ENCODE data around the gene BTBD9. TPM values are rescaled to one million over a fixed set of nuclear protein-coding genes. Genes with fewer than 3 reads are reported as not detected.

BTBD9 gene
- total RNA-seq, 1 experiment from 2014 or later: 6.5 TPM

DNA sequence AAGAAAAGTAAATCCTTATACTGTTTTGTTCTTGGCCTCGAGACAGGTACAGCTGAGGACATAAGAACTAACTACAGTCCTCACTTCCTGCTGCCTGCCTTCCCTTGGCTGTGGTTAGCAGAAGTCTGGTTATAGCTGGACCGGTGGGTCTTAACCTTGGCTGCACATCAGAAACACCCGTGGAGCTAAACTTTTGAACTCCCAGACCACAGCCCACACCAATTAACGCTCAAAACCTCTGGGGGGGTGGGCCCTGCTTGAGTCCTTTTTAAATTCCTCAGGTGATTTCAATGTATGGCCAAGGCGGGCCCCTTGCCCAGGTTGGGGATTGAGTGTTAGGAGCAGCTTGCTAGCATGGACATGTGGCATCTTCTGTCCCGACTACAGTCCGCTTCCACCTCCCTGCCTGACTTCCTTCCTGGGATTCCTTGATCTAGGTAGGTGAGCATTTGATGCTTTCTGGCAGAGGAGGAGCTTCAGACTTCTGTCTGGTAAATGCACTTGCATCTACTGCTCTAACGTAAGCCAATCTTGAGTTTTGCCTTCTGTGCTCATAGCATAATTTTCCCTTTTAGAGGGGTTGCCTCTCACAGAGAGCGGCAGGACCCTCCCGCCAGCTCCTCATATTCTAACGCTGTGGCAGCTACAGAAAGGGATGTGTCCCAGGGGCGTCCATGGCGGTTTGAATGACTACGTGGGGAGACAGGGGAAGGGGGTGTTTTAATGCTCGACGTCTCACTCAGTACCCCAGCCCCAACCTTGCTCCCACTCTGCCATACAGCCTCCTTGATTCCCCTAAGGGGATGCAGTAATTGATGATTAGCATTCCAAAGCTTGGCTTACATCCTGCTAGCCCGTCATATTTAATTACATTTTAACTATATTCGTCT lies 430.1 kb downstream of the BTBD9 start:
- DNase-seq (ENCODE audit: low read depth): no peak

DNA sequence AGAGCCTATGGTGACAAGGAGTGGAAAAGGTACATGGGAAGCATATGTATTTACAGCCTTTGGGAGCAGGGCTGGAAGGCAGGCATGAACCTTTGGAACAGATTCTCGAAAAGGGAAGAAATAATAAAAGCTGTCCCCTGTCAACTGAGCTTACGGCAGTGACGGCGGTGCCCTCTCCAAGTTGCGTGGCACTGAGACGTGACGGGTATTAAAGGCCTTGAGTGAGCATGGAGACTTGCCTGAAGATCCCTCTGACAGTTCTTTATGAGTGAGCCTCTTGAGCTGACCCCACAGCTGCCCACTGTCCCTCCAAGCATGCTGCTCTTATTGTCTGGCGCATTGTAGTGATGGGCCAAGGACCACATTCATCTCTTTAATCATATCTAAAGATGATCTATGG lies 431.7 kb downstream of the BTBD9 start:
- DNase-seq (ENCODE audit: low read depth): no peak

DNA sequence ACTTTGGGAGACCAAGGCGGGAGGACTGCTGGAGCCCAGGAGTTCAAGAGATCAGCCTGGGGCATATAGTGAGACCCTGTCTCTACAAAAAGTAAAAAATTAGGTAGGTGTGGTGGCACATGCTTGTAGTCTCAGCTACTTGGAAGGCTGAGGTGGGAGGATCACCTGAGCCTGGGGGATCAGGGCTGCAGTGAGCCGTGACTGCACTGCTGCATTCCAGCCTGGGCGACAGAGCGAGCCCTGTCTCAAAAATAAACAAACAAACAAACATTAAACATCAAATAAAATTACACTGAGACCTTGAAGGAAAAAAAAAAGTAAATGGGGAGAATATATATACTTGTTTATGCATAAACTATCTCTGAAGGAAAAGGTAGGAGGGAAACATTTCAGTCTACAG lies 432.4 kb downstream of the BTBD9 start:
- no peak for DNase-seq (ENCODE audit: low read depth)

DNA sequence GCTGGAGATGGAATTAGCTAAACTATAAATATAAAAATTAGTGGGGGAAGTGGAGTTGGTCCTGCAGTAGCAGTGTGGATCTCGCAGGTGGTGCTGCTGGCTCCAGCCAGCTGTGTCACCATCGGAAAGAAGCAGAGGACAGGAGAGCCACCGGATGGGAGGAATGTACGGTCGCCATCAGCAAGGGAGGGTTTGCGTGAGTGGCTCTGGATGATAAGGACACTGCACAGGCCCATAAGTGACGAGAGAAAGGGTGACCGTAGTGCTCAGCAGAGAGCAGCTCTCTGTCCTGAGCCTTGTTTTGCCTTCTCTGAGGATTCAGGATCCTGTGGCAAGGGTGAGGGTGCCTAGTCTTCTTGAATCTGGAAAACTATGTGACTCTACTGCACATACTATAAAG lies 441.5 kb downstream of the BTBD9 start:
- no peak for DNase-seq (ENCODE audit: low read depth)

DNA sequence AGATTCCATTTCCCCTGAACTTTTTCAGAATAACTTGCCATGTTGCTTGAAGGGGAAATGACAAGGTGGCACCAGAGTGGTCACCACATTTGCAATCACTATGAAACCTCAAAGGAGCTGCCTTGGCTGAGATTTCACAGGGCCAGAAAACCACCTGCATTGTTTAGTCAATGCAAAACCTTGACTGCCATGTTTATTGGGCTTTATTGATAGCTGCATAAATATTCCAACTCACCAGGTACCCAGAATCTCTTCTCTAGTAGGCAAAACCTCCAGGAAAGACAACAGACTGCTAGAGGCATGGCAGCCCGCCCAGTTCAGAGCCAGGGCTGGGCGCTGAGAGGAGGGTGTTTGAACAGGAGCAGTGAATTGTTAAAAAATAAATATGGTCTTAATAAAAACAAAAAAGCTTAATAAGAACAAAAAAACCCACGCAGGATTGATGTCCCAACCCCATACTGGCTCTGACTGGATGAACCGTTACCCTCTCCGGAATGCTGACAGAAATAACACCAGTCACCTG lies 444.6 kb downstream of the BTBD9 start:
- DNase-seq (ENCODE audit: low read depth): no peak

DNA sequence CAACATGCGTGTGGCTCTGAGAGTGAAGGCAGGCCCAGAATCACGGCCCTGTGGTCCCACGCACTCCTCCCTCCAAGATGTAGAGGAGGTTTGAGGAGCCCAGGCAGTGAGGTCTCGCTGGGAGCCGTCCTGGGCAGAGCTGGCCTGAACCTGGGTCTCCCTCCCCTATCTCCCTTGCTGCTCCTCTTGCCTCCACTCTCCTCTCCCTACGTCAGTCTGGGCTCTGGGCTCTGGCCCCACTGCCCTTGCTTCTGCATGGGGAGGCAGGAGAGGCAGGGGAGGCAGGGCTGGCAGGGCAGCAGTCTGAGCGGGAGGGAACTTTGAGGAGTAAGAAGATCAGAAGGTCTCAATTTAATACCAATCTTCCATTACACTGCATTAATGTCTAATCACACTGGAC lies 445.1 kb downstream of the BTBD9 start:
- DNase-seq (ENCODE audit: low read depth): no peak

DNA sequence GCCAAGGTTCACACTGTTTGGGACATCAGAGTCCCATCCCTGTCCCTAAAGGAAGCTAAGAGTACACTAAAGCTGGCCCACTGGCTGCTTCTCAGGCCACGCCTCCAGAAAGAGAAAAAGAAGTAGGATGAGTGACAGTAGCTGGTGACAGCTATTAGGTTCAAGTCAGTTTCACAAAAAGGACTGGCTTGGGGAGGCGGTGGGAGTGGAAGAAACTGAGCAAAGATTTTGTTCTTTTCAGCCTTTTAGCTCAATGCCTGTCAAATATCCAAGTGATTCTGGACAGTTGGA lies 445.5 kb downstream of the BTBD9 start:
- DNase-seq (ENCODE audit: low read depth): no peak

DNA sequence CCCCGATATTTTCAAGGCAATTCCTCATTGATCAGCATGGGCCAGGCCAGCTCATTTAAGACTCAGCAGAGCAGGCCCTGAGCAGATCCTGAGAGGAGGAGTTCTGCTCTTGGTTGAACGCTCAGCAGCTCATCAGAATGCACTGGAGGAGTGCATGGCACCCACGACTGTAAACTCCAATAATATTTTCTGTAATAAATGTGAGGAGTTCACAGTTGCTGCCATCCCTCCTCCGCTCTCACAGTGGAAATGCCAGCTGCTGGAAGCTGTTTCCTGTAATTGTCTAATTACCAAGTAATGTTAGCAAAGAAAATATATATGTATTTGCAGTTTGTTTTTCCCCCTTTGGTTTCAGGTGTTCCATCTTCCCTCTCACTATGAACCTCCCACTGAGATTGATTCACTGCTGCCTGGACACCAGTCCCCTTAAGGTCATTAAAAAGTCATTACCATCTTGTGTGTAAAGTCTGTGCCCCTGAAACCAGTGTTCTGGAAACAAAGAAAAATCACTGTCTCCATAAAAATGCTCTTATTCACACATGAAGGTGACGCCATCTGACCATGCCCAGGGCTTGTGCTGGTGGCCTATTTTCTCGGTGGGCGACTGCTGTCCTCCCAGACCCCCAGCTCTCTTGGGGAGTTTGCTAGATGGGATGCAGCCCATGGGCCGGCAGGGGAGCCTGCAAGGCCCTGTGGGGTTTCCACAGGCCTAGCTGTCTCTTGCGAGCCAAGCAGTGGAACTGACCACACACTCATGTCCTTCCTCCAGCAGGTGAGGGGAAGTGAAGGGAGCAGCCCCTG lies 446.0 kb downstream of the BTBD9 start:
- no peak for DNase-seq (ENCODE audit: low read depth)

DNA sequence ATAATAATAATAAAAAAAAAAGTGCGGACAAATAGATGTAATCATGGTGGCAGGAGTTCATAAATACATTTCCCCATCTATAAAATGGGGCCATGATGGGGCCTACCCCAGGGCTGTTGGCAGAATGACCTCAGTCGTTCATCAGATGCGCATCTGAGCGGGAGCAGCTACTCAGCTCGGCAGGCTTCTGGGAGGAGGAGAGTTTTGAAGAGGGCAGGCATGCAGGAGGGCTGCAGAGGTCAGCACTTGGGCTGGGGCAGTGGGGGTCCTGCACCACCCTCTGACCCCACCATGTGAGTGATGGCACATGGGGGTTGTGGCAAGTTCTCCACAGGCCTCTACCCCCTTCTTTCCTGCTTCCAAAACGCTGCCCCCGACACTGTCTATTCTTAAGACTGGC lies 446.7 kb downstream of the BTBD9 start:
- no peak for DNase-seq (ENCODE audit: low read depth)

DNA sequence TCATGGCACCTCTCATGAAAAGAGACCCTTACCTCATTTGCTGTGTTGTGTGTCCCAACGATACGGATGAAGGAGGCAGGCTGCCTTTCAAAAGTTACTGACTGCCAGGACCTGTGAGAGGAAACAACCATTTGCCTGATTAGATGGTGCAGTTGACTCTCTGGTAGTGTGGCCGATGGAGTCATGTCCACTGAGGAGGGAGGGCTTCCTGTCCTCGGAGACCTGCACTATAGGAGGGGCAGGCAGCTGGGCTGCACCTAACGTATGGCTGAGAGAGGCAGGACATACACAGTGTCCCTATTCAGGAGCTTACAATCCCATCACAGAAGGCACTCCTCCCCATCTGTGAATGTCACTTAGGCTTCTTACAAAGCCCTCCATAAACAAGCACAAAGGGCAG lies 447.2 kb downstream of the BTBD9 start:
- no peak for DNase-seq (ENCODE audit: low read depth)

DNA sequence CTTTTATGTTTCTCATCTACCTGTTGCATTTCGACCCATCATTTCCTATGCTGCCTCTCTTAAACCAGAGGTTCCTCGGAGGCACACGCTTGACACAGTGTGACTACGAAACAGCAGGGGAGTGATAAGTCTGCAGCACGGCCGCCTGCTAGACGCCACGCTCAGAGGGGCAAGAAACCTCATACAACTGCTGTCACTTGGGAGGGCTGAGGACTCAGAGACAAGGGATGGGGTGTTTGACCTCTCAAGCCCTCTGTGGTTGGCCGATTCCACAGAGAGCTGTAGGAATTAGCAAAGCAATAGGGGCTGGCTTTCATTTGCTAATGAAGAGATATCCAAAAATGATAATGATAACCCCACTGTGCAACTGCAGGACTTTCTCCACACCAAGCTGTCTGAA lies 447.7 kb downstream of the BTBD9 start:
- DNase-seq (ENCODE audit: low read depth): no peak

DNA sequence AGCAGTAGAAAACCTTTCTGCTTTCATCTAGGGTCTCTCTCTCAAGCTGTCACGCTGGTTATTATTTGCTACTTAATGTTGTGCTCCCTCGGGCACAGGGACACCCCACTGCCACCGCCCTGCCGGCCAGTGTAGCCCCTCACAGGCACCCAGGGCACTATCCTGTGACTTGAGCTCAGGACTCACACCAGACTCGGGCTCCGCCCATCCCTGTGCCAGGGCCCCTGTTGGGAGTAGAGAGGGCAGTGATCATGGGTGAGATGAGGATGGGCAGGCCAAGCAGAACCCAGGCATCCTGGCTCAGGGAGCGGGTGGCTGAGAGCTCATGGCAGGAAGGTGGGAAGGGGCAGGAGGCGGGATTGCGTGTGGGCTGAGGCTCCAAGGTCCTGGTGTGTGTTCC lies 448.3 kb downstream of the BTBD9 start:
- DNase-seq (ENCODE audit: low read depth): no peak

DNA sequence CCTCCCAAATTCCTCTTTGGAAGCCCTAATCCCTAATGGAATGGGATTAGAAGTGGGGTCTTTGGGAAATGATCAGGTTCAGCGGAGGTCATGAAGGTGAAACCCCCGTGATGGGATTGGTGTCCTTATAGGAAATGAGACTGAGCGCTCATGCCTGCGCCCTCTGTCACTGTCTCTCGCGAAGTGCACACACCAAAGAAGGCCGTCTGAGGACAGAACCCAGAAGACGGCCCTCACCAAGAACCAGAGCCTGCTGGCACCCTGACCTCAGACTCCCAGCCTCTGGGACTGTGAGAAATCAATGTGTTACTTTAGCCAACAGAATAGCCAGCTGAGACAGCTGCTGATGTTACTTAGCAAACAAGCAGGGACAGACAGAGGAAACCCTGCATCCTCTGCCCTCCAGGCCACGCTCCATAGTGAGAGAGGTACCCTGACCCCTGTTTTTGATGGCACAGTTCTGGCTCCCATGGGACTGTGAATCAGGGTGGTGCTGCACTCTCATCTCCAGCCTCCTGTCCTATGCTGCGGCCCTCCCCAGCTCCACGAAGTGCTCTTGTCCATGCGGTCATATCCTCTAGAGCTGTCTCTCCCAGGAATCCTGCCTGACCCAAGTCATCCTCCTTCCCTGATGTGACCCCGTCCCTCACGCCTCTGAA lies 450.9 kb downstream of the BTBD9 start:
- no peak for DNase-seq (ENCODE audit: low read depth)

DNA sequence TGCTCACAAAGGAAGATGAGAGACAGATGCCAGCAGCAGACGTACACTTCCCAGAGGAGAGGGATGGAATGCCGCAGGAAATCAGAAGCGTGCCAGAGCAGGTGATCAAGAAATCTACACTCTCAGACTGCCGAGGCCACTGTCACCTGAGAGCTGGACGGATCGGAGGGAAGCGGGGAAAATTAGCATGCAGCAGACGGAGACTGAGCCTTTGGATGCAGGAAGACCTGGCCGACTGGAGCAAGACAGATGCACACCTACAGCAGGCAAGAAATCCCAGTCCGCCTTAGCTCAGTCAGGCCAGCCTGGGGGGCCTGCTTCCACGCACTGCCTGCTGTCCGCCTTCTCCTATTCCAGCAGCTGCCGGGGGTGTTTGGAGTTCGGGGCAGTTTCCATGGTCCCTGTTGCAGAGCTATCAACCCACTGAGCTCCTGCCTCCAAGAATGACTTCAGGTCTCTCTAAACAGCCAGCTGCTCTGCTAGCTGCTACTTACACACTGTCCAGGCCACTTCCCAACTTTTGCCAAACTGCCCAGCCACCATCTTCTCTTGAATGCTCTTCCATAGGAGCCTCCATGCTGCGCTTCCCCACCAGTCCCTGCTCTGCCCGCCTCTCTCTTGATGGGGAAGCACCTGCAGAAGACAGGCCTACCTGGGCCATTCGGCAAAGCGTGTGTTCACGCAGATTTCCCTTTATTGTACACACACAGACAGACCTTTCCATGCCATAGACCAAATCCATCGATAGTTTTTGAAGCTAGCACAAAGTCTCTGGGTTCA lies 451.7 kb downstream of the BTBD9 start:
- no peak for DNase-seq (ENCODE audit: low read depth)

DNA sequence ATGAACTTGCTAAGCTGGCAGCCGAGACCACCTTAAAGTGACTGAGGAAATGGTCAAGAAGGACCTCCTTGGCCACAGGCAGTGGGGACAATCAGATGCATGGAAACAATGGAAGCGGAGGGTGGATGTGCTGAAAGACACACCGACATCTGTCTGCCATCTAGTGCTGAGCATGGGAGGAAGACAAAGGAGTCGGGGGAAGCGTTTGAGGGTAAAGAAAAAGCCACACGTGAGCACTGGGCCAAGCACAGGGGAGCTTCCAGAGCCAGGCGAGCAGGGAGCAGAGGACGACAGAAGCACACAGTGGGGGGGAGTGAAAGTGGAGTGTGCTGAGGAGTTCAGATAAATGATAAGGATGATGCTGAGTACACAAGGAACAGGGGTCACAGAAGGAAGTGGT lies 452.4 kb downstream of the BTBD9 start:
- no peak for DNase-seq (ENCODE audit: low read depth)

DNA sequence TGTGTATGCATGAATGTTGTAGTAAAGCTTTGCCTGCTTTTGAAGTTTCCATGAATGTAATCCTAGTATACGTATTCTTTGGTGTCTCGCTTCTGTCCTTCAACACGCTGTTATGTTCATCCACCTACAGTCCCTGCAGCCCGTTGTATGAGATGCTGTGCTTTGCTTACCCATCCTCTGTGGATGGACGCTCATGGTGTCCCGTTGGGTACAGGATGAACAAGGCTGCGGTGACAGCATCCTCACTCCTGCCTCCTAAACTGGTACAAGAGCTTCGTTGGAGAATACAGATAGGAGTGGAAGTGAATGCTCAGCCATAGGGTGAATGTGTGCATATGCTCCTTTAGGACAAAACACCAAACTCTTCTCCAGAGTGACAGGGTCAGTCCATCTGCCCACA lies 454.0 kb downstream of the BTBD9 start:
- DNase-seq (ENCODE audit: low read depth): no peak

DNA sequence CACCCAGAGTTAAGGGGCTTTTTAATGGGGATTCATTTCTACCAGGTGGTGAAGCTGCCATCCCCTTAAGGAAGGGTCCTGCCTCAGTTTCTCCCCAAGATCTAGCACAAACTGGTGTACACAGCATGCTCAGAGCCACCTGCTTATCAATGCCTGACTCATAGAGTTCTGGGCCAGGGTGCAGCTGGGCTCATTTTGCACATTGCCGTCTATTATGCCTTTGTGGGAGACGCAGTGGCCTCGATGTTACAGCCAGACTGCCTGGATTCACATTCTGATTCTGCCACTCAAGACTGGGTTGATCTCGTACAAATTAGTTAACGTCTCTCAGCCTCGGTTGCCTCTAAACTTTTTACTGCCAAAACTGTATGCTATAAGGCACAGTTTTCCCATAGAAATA lies 454.5 kb downstream of the BTBD9 start:
- DNase-seq (ENCODE audit: low read depth): no peak

DNA sequence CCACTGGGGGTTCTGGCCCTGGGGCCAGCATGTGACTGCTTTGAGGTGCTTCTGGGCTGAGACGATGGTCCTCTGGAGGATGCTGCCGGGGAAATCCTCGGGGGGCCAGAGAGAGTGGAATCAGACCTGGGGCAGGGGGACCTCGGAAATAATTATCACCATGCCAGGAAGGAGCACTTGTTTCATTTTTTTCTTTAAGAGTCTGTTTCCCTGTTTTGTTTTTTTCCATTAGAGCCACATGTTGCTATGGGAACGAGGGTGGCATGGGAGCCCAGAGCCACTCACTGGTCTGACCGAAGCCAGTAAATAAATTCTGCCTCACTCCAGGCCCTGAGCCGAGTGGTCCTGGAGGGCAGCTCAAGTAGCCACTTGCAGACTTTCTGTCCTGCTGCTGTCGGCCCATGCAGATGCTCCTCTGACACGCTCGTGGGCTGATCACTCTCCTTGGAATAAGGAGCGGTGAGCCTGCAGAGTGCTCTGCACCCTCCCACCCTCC lies 455.1 kb downstream of the BTBD9 start:
- DNase-seq (ENCODE audit: low read depth): no peak

DNA sequence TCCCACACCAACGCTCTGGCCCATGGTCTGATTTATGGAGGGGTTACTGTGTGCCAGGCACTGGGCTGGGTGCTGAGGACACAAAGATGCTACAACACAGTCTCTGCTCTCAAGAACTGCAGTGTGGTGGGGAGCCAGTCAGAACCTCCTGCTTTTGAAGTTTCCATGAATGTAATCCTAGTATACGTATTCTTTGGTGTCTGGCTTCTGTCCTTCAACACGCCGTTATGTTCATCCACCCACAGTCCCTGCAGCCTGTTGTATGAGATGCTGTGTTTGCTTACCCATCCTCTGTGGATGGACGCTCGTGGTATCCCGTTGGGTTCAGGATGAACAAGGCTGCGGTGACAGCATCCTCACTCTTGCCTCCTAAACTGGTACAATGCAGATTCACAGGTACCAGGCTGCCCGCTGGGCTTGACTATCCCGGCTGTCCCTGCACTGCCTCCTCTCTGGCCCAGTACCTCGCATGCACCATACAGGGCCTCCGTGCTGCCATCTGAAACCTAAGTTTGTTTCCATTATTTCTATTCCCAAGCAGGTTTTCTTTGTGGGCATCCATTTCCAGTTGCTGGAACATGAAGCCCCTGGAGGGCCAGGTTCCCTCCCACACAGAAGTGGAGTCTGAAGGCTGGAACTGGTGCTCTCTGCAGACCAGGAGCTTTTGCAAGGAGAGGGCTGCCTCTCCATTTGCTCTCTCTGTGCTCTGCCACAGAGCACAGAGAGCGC lies 455.7 kb downstream of the BTBD9 start:
- no peak for DNase-seq (ENCODE audit: low read depth)

DNA sequence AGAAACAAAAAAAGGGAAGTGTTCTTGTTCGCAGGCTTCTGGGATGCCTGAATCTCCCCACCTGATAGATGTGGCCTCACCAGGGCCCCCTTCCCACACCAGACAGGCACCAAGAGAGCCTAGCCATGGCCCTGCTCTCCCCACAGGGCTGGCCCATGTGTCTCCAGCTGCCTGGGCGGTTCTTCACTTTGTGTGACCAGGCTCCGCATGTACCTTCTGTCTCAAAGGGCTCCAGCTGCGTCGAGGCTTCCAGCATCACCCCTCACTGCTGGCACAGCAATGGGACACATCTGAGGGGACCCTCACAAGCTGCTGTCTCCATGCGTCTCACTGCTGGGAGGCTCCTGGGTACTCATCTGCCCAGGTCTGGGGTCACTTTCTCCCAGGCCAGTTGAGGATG lies 457.3 kb downstream of the BTBD9 start:
- DNase-seq (ENCODE audit: low read depth): no peak

DNA sequence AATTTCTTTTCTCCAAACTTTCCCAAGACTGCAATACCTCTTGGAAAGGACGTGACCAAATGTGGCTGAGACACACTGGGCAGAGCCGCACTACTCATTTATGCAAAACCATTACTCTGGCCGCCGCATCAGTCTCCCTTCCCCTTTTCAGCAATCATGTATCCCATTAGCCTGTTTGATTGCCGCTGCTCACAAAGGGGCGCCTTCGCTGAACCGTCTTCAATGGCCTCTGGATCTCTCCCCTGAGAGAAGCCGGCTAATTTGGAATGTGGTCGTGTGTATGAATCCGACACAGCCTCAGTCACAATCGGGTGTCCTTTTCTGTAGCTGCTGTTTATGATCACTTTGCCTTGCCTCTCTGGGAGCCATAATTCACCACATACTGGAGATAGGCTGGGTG lies 459.1 kb downstream of the BTBD9 start:
- DNase-seq (ENCODE audit: low read depth): no peak

All from LHCN-M2 (cell line).